Middle frontal gyrus (tissue), 1 donor: ENCODE measurements around the gene RTTN.

Source experiments
- DNase-seq: peaks from one replicate; pipeline ENCODE4 v3.0.0-alpha.2; 2015; ENCODE audit warnings: low spot score; ENCODE audit errors: extremely low spot score

The RTTN gene

DNA sequence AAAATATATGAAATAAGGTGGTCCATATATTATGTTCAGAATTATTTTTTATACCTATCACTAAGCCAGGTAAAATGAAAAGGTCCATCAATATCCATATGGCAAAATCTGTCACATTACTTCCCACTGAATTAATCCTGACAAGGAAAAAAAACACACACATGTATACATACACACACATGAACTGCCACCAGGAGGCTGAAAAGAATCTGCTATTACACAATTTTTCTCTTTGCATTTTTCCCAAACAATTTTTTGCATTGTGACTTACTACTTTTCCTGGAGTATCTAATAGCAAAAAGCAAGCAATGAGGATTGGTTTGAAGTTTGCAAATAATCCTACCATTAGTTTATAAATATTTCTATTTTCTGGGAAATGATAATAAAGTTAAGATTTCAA lies 129.6 kb downstream of the RTTN start:
- DNase-seq: no peak

DNA sequence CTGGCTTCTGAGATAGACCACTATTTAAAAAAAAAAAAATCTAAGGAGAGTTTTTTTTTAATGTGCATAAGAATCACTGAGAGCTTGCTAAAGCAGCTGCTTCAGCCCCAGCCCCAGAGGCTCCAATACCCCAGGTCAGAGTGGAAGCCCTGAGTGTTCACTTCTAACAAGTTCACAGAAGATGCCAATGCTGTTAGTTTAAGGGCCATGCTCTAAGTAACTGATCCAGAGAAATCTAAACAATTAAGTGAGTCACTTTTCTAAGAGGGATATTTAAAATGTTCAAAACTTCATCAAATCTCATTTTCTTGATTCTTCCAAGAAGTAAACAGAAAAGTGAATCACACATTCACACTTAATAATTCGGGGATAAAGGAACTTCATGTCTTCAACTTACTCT lies 131.4 kb downstream of the RTTN start:
- no peak for DNase-seq

- DNase-seq: no peak
Measured at GRCh38 chr18:70073432-70073831, 132.1 kb downstream of the RTTN start.

DNA sequence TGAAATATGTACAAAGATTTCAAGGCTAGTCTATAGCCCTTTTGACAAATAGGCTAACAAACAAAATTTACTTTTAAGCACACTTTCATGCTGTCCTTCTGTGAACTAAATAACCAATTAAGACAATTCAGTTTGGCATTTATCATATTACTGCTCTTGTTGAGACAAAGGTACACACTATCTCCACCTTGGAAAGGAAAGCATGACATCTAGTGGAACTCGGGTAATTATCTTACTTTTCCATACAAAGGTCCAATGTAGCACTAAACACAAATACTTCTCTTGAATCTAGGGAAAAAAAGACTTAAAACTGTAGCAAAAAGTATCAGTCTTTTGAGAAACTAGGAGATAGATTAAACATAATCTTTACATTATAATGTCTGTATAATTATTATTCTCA lies 132.8 kb downstream of the RTTN start:
- no peak for DNase-seq

- no peak for DNase-seq
Measured at GRCh38 chr18:70069965-70070364, 135.5 kb downstream of the RTTN start.

DNA sequence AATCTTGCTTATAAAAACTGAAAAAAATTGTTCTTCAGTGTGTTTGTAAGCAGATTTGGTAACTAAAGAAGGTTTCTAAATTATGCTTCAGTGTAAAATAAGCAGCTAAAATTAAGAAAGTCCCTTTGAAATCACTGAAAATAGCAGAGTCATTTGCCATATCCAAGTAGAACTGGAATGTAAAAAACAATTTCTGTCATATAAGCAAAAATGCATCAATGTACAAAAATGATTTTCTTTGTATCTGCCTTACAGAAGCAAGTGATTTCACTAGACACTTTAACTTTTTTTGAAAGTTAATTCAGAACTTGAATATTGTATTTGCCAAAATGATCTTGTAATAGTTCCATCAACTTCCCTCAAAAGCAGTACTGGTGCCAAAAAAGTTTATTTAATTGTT lies 136.1 kb downstream of the RTTN start:
- DNase-seq: no peak

DNA sequence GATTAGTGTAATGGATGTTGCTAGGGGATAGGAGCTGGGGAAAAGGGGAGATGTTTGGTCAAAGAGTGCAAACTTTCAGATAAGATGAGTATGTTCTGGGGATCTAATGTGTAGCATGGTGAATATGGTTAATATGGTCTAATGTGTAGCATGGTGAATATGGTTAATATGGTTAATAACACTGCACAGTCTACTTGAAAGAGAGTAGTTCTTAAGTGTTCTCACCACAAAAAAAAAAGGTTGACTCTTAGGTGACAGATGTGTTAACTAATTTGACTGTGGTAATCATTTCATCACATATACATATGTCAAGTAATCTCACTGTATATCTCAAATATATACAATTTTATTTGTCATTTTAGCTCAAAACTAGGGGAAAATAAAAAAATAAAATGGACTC lies 136.5 kb downstream of the RTTN start:
- DNase-seq: no peak

GRCh38 chr18:70059684-70060083 lies 145.8 kb downstream of the RTTN start:
- DNase-seq: no peak

GRCh38 chr18:70058916-70059315 lies 146.6 kb downstream of the RTTN start:
- DNase-seq: no peak

- DNase-seq: no peak
Measured at GRCh38 chr18:70047931-70048603, 157.4 kb downstream of the RTTN start.

DNA sequence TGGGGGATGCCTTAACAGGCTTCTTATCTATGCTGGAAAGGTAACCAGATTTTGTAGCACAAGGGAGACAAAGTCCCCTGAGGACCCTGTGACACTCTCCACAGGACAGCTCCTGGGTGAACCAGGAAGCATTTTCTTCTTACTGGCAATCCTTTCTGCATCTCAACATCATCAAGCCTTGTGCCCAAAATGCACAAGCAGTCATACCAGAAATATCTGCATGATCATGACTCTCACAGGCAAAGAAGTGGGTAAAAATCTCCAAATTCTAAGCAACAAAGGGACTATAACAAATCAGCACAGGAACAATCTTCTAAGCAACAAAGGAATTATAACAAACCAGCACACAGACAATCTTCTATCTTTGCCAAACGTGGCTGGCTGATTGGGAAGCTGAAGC lies 158.7 kb downstream of the RTTN start:
- no peak for DNase-seq

GRCh38 chr18:70046207-70046606 lies 159.3 kb downstream of the RTTN start:
- no peak for DNase-seq

- DNase-seq: no peak
Measured at GRCh38 chr18:70044632-70045031, 160.9 kb downstream of the RTTN start.

DNA sequence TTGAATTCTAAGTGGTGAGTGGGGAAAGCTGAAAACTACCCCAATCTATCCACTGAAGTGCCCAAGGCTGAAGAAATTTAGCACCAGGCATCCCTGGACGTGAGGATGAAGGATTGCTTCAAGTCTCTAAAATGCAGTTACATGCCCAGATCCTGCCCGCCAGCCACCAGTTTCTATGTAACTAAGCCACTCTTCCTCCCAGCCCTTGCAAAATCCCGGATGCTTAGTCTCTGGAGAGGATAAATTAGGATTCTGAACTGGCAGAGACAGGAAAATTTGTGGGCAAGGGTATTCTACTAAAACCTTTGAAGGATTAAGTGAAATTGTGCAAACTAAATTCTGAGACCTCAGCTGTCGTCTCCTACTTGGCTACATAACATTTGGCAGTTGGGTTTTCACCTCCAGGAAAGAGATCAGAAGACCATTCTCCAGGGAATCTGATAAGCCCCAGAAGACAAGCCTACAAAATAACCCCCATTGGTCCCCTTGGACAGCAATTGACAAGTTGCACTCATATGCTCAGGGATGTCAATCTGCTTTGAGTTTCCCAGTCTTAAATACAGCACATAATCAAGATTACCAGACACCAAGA lies 163.9 kb downstream of the RTTN start:
- DNase-seq: no peak

GRCh38 chr18:70039186-70039585 lies 166.3 kb downstream of the RTTN start:
- DNase-seq: no peak

DNA sequence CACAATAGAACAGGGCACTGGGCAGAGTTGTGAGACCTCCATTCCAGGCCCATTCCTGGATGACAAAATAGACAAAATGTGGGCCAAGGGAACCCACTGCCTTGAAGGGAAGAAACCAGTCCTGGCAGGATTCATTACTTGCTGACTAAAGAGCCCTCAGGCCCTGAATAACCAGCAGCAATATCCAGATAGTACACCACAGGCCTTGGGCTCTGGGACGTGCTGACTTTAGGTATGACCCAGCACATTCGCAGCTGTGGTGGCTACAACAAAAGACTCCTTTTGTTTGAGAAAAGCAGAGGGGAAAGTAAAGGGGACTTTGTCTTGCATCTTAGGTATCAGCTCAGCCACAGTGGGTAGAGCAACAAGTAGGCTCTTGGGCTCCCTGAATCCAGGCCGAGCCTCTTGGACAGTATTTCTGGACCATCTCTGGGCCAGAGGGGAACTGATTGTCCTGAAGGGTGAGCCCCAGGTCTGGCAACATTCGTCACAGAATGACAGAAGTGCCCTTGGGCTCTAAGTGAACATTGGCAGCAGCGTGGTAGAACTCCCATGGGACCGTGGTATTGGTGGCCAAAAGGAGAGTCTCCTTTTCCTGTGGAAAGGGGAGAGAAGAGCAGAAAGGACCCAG lies 167.9 kb downstream of the RTTN start:
- no peak for DNase-seq

DNA sequence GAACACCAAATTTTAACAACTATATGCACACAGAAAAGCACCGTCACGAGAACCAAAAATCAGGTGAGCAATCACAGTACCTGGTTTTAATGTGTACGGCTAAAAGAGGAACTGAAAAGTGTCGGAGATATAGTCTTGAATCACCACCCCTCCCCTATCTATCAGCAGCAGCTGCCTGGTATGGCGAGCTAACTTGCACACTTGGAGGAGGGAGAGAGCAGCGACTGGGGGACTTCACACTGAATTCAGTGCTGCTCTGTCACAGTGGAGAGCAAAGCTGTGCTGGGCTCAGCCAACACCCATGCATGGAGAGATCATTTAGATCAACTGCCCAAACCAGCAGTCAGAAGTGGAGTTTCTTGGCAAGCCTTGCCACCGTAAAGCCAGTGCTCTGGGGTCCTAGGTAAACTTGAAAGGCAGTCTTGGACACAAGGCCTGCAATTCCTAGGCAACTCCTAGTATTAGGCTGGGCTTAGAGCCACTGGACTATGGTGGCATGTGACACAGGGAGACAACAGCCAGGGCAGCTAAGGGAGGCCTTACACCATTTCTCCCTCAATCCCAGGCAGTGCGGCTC lies 168.6 kb downstream of the RTTN start:
- DNase-seq: no peak

DNA sequence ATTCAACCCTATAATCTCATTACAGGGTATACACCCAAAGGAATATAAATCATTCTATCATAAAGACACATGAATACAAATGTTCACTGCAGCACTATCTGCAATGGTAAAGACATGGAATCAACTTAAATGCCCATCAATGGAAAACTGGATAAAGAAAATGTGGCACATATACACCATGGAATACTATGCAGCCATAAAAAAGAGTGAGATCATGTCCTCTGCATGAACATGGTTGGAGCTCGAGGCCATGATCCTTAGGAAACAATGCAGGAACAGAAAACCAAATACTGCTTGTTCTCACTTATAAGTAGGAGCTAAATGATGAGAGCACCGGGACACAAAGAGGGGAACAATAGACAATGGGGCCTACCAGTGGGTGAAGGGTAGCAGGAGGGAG lies 169.3 kb downstream of the RTTN start:
- no peak for DNase-seq

DNA sequence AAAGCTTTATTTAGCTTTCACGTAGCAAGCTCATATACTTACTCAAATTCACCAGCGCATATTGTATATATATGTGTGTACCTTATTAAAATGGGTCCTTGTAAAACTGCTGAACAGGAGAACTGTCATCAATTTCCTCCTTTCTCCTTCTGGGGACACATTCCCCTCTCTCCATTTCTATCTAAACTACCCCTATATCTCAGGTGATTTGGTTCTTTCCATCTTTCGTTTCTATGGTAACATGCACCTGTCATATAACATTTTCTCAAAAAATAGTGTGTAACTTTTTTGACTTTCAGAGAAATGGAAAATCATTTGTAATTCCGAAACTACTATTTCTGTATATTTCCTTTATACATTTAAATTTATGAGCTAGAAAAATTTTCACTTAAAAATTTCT lies 174.3 kb downstream of the RTTN start:
- no peak for DNase-seq

DNA sequence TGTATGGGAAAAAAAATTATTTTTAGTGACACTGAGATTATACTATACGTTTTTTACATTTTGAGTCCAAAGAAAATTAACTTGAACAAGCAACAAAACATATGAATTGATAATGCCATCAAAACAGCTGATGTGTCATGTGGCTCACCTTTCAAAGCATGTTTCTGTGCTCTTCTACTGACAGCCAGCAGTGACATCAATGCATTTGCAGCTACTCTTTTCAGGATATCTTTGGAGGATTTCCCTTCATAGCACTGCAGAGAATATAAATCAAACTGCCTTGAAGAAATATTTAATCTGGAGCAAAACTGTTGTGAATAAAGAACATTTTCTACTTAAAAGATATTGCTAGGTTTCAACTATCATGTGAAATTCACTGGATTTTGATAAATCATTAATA lies 174.8 kb downstream of the RTTN start:
- no peak for DNase-seq

GRCh38 chr18:70029163-70029562 lies 176.3 kb downstream of the RTTN start:
- no peak for DNase-seq

DNA sequence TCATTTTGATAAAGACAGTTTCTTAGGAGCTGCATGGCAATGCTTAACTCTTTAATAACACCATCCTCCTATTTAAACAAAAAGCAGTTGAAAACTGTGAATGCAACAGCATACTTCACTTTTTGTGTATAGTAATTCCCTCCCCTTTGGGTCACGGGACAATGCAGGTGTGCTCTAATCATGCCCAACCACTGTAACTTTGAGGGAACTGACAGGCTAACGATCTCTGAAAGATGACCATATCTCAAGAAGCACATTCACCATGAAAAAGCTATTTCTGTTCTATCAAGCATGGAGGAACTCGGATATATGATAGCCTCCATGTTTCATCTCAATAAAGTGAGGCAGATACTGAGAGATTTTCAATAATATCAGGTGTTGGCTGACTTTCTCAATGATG lies 176.8 kb downstream of the RTTN start:
- no peak for DNase-seq

GRCh38 chr18:70028084-70028483 lies 177.4 kb downstream of the RTTN start:
- DNase-seq: no peak
